Measurements from ENCODE around the gene ARPP19.

The ARPP19 gene

GRCh38 chr15:52509500-52510245, 59.2 kb downstream of the ARPP19 start:
- no peak overlapping the region for H3K27ac Mint-ChIP-seq
- no peaks in the 10 kb centered on the region for H3K9me3 Mint-ChIP-seq
- H3K27me3 Mint-ChIP-seq: no peaks in the 10 kb centered on the region
- no peaks in the 10 kb centered on the region for H3K36me3 Mint-ChIP-seq (ENCODE audit: low read depth)
- no peak overlapping the region for H3K4me3 Mint-ChIP-seq
- H3K4me1 Mint-ChIP-seq (ENCODE audit: low read depth): peaks cover 15% of the 10 kb centered on the region

- Mint-ChIP-seq H3K4me3 (no peak overlapping the region), H3K27ac (no peak overlapping the region), H3K4me1 (ENCODE audit: low read depth) (peaks cover 32% of the 10 kb centered on the region), H3K27me3 (no peaks in the 10 kb centered on the region), H3K36me3 (ENCODE audit: low read depth) (peaks cover 3% of the 10 kb centered on the region), H3K9me3 (no peaks in the 10 kb centered on the region)
Measured at GRCh38 chr15:52506549-52506948, 62.3 kb downstream of the ARPP19 start.

- H3K4me3 Mint-ChIP-seq: no peak overlapping the region
- no peaks in the 10 kb centered on the region for H3K9me3 Mint-ChIP-seq
- H3K27me3 Mint-ChIP-seq: no peaks in the 10 kb centered on the region
- H3K36me3 Mint-ChIP-seq (ENCODE audit: low read depth): peaks cover 3% of the 10 kb centered on the region
- H3K27ac Mint-ChIP-seq: no peak overlapping the region
- H3K4me1 Mint-ChIP-seq (ENCODE audit: low read depth): peaks cover 27% of the 10 kb centered on the region
Measured at GRCh38 chr15:52505151-52505550, 63.7 kb downstream of the ARPP19 start.

GRCh38 chr15:52503788-52504496, 64.9 kb downstream of the ARPP19 start:
- Mint-ChIP-seq H3K4me1 (ENCODE audit: low read depth) (peaks cover 23% of the 10 kb centered on the region), H3K27ac (peak overlapping the region; percentile 56), H3K27me3 (no peaks in the 10 kb centered on the region), H3K9me3 (no peaks in the 10 kb centered on the region), H3K36me3 (ENCODE audit: low read depth) (peaks cover 3% of the 10 kb centered on the region), H3K4me3 (peak overlapping the region; percentile 46)

- no peaks in the 10 kb centered on the region for H3K9me3 Mint-ChIP-seq
- peaks cover 23% of the 10 kb centered on the region for H3K4me1 Mint-ChIP-seq (ENCODE audit: low read depth)
- H3K4me3 Mint-ChIP-seq: no peak overlapping the region
- no peak overlapping the region for H3K27ac Mint-ChIP-seq
- H3K27me3 Mint-ChIP-seq: no peaks in the 10 kb centered on the region
- H3K36me3 Mint-ChIP-seq (ENCODE audit: low read depth): peaks cover 3% of the 10 kb centered on the region
Measured at GRCh38 chr15:52502608-52503007, 66.2 kb downstream of the ARPP19 start.

- Mint-ChIP-seq H3K9me3 (no peaks in the 10 kb centered on the region), H3K4me1 (ENCODE audit: low read depth) (peaks cover 33% of the 10 kb centered on the region), H3K36me3 (ENCODE audit: low read depth) (peaks cover 3% of the 10 kb centered on the region), H3K27me3 (no peaks in the 10 kb centered on the region), H3K27ac (no peak overlapping the region), H3K4me3 (no peak overlapping the region)
Measured at GRCh38 chr15:52499506-52499905, 69.3 kb downstream of the ARPP19 start.

- Mint-ChIP-seq H3K4me1 (ENCODE audit: low read depth) (peaks cover 25% of the 10 kb centered on the region), H3K36me3 (ENCODE audit: low read depth) (peaks cover 3% of the 10 kb centered on the region), H3K4me3 (no peak overlapping the region), H3K27me3 (no peaks in the 10 kb centered on the region), H3K27ac (no peak overlapping the region), H3K9me3 (no peaks in the 10 kb centered on the region)
Measured at GRCh38 chr15:52498706-52499105, 70.1 kb downstream of the ARPP19 start.

All from stimulated activated naive CD8-positive, alpha-beta T cell treated with anti-CD3 and anti-CD28 coated beads, Interleukin-15, Interleukin-2, amounts not matched to agents 100 ng/mL and 50 ng/mL, for 24 hours (primary cell).